Suppressor macrophage treated with lipopolysaccharide for 4 hours (primary cell): ENCODE results near the gene NDUFS2.

ENCODE experiments used
- DNase-seq: peaks from one replicate; pipeline ENCODE4 v3.0.0-alpha.2; 2020

Gene NDUFS2

DNA sequence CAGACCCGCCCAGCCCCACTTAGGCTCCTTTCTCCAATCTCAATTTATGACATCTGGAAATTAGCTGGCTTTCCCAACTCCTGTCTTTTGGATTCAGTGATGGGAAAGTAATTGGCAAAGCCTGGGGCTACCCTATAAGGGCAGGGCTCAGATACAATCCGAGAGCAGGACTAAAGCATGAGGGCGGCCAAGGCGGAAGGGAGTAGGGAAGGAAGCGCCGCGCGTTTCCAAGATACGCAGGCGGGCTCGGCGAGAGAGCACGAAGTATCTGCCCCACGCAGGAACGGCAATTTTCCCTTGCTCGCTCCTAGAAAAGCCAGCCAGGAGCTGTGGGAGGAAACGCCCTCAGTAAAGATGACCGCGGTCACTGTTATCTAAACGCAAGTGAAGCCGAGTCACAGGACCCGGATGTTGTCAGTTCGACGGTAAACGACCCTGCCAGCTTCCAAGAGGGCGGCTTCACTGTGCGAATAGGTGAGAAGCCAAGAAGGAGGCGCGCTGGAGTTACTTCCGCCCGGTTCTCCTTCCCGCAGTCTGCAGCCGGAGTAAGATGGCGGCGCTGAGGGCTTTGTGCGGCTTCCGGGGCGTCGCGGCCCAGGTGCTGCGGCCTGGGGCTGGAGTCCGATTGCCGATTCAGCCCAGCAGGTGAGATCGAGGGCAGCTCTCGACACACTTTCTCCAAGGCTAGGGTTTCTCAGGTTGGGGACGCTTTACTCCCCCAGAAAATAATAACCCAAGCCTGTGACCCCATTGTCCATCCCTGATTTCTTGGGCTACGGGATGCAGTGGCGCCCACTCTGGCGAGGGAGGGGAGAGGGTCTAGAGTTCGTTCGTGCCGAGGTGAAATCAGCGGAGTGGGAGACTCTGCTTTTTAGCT lies at the start of gene NDUFS2:
NDUFS2 (plus strand) TSS at position 532 of the 877 bp plus-strand sequence; CDS start at position 551, 19 bp downstream.
- DNase-seq: peak; percentile 98

DNA sequence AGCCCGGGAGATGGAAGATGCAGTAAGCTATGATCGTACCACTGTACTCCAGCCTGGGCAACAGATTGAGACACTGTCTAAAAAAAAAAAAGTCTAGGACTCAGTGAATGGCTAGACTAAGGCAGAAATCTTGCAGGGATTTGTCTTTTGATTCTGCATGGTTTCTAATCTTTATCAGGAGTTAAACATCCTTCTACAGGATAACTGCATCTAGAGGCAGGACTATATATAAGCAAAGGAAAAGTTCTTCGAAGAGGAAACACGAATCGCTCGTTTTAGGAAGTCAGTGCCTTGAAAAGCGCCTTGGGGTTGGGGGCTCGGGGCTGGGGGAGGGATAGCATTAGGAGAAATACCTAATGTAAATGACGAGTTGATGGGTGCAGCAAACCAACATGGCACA lies 49.0 kb upstream of the NDUFS2 start:
- DNase-seq: no peak

DNA sequence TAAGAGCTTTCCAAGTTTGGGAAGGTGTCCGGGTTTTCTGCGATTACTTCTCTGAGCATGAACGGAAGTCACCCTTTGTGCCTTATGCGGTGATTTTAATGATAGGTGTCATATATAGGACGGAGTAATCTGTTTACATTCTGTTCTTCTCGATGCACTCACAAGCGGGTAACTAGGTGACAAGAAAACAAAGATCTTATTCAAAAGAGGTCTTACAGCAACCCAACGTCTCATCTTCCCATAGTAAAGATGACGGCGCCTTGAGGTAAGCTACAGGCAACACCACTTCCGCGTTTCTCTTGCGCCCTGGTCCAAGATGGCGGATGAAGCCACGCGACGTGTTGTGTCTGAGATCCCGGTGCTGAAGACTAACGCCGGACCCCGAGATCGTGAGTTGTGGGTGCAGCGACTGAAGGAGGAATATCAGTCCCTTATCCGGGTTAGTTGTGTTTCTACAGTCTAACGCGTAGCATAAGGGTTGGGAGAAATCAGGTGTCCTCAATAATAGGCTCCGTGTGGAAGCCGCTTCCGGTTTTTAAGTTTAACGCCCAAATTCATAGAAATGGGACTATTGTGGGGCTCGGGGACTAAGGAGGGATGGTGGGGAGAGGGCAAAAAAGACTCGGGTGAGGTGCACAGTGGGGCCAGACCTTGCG lies 48.4 kb upstream of the NDUFS2 start, which contains the start of gene UFC1:
UFC1 (plus strand) TSS at position 297 of the 656 bp plus-strand sequence; CDS start at position 317, 20 bp downstream.
- peak; percentile 90 for DNase-seq

GRCh38 chr1:161157867-161158266 lies 44.3 kb upstream of the NDUFS2 start:
- no peak for DNase-seq

- no peak for DNase-seq
These were observed 43.7 kb upstream of the NDUFS2 start for GRCh38 chr1:161158316-161159010.

GRCh38 chr1:161159087-161159912 lies 42.9 kb upstream of the NDUFS2 start, which contains the start of gene USP21:
Gene USP21 (plus strand): TSS chr1:161159500. CDS start chr1:161160641, 1,141 bp downstream.
- peak; percentile 94 for DNase-seq

GRCh38 chr1:161159913-161160243 lies 42.3 kb upstream of the NDUFS2 start:
- DNase-seq: no peak

GRCh38 chr1:161160671-161161145 lies 41.5 kb upstream of the NDUFS2 start:
- DNase-seq: no peak

DNA sequence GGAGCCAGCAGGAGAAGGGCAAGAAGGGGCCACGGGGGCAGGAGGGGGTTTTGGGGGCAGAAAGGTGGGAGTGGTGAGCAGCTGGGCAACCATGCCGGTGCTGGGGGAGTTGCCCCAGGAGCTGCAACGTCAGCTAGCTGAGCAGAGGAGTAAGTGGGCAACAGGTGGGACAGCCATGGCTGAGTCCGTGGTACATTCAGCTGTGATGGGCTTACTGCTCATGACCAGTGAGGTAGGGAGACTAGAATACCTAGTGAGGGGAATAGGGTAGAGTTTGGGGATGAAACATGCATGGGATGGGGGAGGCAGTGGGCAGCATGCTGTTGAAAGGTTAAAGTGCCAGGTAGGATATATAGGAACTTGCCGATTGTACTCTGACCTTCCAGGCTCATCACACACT lies 40.5 kb upstream of the NDUFS2 start:
- no peak for DNase-seq

DNA sequence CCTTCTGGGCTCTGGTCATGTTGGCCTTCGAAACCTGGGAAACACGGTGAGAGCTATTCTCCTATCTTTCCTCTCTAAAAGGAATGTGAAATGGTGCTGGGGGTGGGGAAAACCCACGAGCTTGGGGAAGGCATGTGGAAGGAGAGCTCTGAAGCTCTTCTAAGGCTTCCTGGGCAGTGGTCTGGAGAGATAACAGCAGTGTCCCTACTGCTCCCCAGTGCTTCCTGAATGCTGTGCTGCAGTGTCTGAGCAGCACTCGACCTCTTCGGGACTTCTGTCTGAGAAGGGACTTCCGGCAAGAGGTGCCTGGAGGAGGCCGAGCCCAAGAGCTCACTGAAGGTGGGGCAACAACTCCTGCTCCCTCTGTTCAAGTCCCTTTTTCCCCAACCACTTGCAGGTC lies 40.1 kb upstream of the NDUFS2 start:
- no peak for DNase-seq

- no peak for DNase-seq
These were observed 39.4 kb upstream of the NDUFS2 start for GRCh38 chr1:161162806-161163205.

GRCh38 chr1:161163793-161164192 lies 38.4 kb upstream of the NDUFS2 start:
- DNase-seq: no peak

DNA sequence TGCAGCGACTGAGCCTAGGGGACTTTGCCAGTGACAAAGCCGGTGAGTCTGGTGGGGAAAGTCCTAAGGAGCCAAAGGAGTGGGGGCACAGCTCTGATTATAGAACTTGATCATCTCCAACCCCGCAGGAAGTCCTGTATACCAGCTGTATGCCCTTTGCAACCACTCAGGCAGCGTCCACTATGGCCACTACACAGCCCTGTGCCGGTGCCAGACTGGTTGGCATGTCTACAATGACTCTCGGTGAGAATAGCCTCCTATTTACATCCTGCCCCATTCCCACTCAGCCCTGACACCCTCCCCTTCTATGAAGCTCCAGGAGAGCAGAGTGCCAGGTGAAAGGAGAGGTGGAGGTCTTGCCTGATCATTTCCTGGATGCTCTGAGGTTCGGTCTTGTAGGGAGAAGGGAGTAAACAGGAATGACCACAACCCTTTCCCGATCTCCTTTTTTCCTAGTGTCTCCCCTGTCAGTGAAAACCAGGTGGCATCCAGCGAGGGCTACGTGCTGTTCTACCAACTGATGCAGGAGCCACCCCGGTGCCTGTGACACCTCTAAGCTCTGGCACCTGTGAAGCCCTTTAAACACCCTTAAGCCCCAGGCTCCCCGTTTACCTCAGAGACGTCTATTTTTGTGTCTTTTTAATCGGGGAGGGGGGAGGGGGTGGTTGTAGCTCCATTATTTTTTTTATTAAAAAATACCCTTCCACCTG lies 37.1 kb upstream of the NDUFS2 start:
- no peak for DNase-seq

- DNase-seq: peak; percentile 97
These were observed 36.2 kb upstream of the NDUFS2 start, which contains the start of gene PPOX for GRCh38 chr1:161165742-161166668. Gene PPOX (plus strand): TSS chr1:161166426. CDS start chr1:161166848, 422 bp downstream.

DNA sequence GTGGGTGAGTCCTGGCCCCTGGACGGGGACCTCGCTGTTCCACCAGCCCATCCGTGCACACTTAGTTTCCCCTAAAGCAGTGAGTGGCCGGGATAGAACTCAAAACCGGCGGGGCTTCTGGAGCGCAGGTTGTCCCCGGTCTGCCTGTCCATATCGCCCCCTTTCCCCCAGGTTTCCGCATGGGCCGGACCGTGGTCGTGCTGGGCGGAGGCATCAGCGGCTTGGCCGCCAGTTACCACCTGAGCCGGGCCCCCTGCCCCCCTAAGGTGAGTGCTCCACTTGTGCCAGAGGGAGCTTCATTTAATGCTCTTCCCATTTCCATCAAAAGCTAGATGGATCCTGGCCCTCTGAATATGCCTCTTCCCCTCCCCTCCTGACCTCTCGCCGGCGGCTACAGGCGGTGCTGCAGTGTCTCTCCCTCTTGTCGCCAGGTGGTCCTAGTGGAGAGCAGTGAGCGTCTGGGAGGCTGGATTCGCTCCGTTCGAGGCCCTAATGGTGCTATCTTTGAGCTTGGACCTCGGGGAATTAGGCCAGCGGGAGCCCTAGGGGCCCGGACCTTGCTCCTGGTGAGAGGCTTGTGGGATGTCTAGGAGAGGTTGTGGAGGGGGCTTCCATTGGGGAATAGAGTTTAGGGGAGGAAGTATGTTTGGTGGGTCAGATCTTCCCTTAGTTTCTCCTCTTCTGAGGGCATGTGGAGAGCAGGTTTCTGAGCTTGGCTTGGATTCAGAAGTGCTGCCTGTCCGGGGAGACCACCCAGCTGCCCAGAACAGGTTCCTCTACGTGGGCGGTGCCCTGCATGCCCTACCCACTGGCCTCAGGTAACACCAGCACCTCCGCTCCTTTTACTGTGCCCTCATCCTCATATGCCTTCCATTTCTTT lies 35.3 kb upstream of the NDUFS2 start:
- DNase-seq: no peak

- no peak for DNase-seq
These were observed 33.3 kb upstream of the NDUFS2 start for GRCh38 chr1:161168906-161169305.

DNA sequence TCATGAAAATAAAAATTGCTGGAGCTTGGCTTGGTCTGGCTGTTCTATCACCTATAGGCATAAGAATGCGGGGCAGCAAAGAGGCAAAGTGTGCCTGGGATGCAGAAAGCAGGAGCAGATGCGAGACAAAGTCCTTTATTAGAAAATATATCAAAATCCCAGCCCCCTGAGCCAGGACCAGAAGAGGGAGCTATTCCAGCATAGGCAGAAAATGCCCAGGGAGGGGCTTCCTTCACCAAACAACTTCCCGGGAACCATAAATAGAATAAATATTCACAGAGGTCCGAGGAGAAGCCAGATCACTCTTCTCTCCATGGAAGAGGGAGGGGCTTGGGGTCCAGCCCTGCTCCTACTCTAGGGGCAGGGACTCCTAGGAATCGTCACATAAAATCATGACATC lies 31.0 kb upstream of the NDUFS2 start:
- DNase-seq: no peak

- no peak for DNase-seq
These were observed 30.5 kb upstream of the NDUFS2 start for GRCh38 chr1:161171696-161172095.

GRCh38 chr1:161172349-161172748 lies 29.8 kb upstream of the NDUFS2 start:
- no peak for DNase-seq
